Neural cell (in vitro differentiated cells): ENCODE measurements around the gene APBB1IP.

ENCODE experiments used
- EP300 ChIP-seq: fragments of 450-650 bp; conservative IDR thresholded peaks from 2 replicates; pipeline ENCODE4 v1.6.1; 2014; ENCODE audit warnings: antibody characterized with exemption, mild to moderate bottlenecking, moderate library complexity; ENCODE audit not compliant: poor library complexity, severe bottlenecking
- EZH2 ChIP-seq: fragments of 200-600, 300-800 bp; shearing (Covaris generic), sonication (generic); IDR thresholded peaks from 2 replicates; pipeline ENCODE4 v1.6.1; 2014; ENCODE audit warnings: antibody characterized with exemption, low read length, borderline replicate concordance, mild to moderate bottlenecking; ENCODE audit not compliant: insufficient read depth, poor library complexity, severe bottlenecking
- MXI1 ChIP-seq: fragments of 450-650 bp; conservative IDR thresholded peaks from 2 replicates; pipeline ENCODE4 v1.6.1; 2014; ENCODE audit warnings: antibody characterized with exemption, mild to moderate bottlenecking; ENCODE audit not compliant: poor library complexity, severe bottlenecking
- POLR2AphosphoS5 ChIP-seq: IDR thresholded peaks from 2 replicates; pipeline ENCODE4 v1.6.1; 2012
- RAD21 ChIP-seq: fragments of 450-650 bp; conservative IDR thresholded peaks from 2 replicates; pipeline ENCODE4 v1.6.1; 2014; ENCODE audit warnings: antibody characterized with exemption, mild to moderate bottlenecking, moderate library complexity
- SMC3 ChIP-seq: fragments of 450-650 bp; conservative IDR thresholded peaks from 2 replicates; pipeline ENCODE4 v1.6.1; 2014; ENCODE audit warnings: antibody characterized with exemption, mild to moderate bottlenecking, moderate library complexity; ENCODE audit not compliant: poor library complexity
- TAF1 ChIP-seq: IDR thresholded peaks from 2 replicates; pipeline ENCODE4 v1.6.1; 2012; ENCODE audit warnings: low read depth
- TF ChIP-seq, protein P1 (sequence below): fragments of 450-650 bp; IDR thresholded peaks from 2 replicates; pipeline ENCODE4 v1.5.1; 2014; ENCODE audit warnings: antibody characterized with exemption, mild to moderate bottlenecking, moderate library complexity; ENCODE audit not compliant: poor library complexity, severe bottlenecking
- TF ChIP-seq, protein P2 (sequence below): IDR thresholded peaks from 2 replicates; pipeline ENCODE4 v1.6.1; 2012; ENCODE audit warnings: borderline replicate concordance

DNA sequence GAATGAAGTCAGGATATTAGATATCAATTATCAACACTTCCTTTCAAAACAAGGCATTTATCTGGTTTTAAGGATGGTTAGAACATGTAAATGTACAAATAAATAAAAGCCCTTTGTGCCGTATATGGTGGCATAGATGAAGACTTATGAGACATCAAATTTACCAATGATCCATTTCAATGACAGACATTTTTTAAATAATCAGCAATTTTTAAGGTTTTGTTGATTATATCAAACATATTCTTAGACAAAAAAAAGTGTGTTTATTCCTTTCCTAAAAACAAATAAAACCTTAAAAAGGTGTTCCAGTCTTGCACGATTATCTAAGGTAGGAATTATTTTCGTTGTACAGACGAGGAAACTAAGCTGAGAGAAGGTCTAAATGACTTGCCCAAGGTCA, 13.8 kb downstream of the APBB1IP start:
- TF ChIP-seq, protein P1, sequence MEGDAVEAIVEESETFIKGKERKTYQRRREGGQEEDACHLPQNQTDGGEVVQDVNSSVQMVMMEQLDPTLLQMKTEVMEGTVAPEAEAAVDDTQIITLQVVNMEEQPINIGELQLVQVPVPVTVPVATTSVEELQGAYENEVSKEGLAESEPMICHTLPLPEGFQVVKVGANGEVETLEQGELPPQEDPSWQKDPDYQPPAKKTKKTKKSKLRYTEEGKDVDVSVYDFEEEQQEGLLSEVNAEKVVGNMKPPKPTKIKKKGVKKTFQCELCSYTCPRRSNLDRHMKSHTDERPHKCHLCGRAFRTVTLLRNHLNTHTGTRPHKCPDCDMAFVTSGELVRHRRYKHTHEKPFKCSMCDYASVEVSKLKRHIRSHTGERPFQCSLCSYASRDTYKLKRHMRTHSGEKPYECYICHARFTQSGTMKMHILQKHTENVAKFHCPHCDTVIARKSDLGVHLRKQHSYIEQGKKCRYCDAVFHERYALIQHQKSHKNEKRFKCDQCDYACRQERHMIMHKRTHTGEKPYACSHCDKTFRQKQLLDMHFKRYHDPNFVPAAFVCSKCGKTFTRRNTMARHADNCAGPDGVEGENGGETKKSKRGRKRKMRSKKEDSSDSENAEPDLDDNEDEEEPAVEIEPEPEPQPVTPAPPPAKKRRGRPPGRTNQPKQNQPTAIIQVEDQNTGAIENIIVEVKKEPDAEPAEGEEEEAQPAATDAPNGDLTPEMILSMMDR = no peak
- TF ChIP-seq, protein P2, sequence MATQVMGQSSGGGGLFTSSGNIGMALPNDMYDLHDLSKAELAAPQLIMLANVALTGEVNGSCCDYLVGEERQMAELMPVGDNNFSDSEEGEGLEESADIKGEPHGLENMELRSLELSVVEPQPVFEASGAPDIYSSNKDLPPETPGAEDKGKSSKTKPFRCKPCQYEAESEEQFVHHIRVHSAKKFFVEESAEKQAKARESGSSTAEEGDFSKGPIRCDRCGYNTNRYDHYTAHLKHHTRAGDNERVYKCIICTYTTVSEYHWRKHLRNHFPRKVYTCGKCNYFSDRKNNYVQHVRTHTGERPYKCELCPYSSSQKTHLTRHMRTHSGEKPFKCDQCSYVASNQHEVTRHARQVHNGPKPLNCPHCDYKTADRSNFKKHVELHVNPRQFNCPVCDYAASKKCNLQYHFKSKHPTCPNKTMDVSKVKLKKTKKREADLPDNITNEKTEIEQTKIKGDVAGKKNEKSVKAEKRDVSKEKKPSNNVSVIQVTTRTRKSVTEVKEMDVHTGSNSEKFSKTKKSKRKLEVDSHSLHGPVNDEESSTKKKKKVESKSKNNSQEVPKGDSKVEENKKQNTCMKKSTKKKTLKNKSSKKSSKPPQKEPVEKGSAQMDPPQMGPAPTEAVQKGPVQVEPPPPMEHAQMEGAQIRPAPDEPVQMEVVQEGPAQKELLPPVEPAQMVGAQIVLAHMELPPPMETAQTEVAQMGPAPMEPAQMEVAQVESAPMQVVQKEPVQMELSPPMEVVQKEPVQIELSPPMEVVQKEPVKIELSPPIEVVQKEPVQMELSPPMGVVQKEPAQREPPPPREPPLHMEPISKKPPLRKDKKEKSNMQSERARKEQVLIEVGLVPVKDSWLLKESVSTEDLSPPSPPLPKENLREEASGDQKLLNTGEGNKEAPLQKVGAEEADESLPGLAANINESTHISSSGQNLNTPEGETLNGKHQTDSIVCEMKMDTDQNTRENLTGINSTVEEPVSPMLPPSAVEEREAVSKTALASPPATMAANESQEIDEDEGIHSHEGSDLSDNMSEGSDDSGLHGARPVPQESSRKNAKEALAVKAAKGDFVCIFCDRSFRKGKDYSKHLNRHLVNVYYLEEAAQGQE = no peak
- TF ChIP-seq EZH2 (no peak), POLR2AphosphoS5 (no peak), TAF1 (no peak), EP300 (no peak), MXI1 (no peak), RAD21 (no peak), SMC3 (no peak)
